PC-9 (cell line): ENCODE data around the gene CDHR2. TPM values are rescaled to one million over a fixed set of nuclear protein-coding genes. Genes with fewer than 3 reads are reported as not detected.
"Not testable (repeated sequence)": the region's sequence is repeated elsewhere in the genome, so short reads cannot be mapped to it uniquely, and the experiment has no call there.

Experiments used
- BruUV-seq: library from RNA; stranded (reverse); fragments of 400-500 nt; replicated peaks from 2 replicates; lab custom pipeline; 2021; lab: Mats Ljungman, UMichigan
- CTCF ChIA-PET: fragments of 300-600 bp; sonication (Branson Sonifier 250); formaldehyde crosslinking; loops from one replicate; lab custom pipeline; 2022; ENCODE audit warnings: antibody characterized with exemption; lab: Charles Lee
- POLR2A ChIA-PET: fragments of 300-600 bp; sonication (Branson Sonifier 250); formaldehyde crosslinking; loops from one replicate; lab custom pipeline; 2022; ENCODE audit warnings: antibody characterized with exemption; ENCODE audit not compliant: unreplicated experiment; lab: Charles Lee
- DNase-seq, 2 experiments: peaks; one replicate each; pipeline versions ENCODE4 v3.0.0 to v3.0.0-alpha.2; 2015 to 2022; ENCODE audit warnings: mixed read lengths in 1 of 2
- H2AFZ ChIP-seq: fragments of 200-600 bp; sonication (generic); 2 replicates; pipeline ENCODE4 v1.8.1; 2017; ENCODE audit warnings: antibody characterized with exemption
- H3F3A ChIP-seq: fragments of 200-600 bp; sonication (generic); 2 replicates; pipeline ENCODE4 v1.8.1; 2017; ENCODE audit warnings: antibody characterized with exemption, mild to moderate bottlenecking, low read depth; ENCODE audit not compliant: insufficient read depth
- H3K27ac ChIP-seq: fragments of 200-600 bp; sonication (generic); 2 replicates; pipeline ENCODE4 v1.6.1; 2016; ENCODE audit warnings: mixed run types
- H3K27me3 ChIP-seq: fragments of 200-600 bp; sonication (generic); 2 replicates; pipeline ENCODE4 v1.6.1; 2016; ENCODE audit warnings: low read depth, mixed run types; ENCODE audit not compliant: insufficient read depth
- H3K36me3 ChIP-seq: fragments of 200-600 bp; sonication (generic); 2 replicates; pipeline ENCODE4 v1.6.1; 2016; ENCODE audit warnings: low read depth, mixed run types
- H3K4me1 ChIP-seq: fragments of 200-600 bp; sonication (generic); replicated peaks from 2 replicates; pipeline ENCODE4 v1.6.1; 2016; ENCODE audit warnings: mixed run types; ENCODE audit not compliant: insufficient read depth
- H3K4me2 ChIP-seq: fragments of 200-600 bp; sonication (generic); 2 replicates; pipeline ENCODE4 v1.6.1; 2017; ENCODE audit warnings: mixed run types
- H3K4me3 ChIP-seq: fragments of 200-600 bp; sonication (generic); 2 replicates; pipeline ENCODE4 v1.6.1; 2016; ENCODE audit warnings: mixed run types
- H3K79me2 ChIP-seq: fragments of 200-600 bp; sonication (generic); 2 replicates; pipeline ENCODE4 v1.6.1; 2017; ENCODE audit warnings: low read depth, mixed run types
- H3K9me2 ChIP-seq: fragments of 200-600 bp; sonication (generic); 2 replicates; pipeline ENCODE4 v1.8.1; 2017; ENCODE audit warnings: mild to moderate bottlenecking; ENCODE audit not compliant: insufficient read depth
- H3K9me3 ChIP-seq: fragments of 200-600 bp; sonication (generic); 2 replicates; pipeline ENCODE4 v1.8.1; 2016; ENCODE audit warnings: low read depth; ENCODE audit not compliant: insufficient read depth
- H4K20me1 ChIP-seq: fragments of 200-600 bp; sonication (generic); 2 replicates; pipeline ENCODE4 v1.8.1; 2017; ENCODE audit not compliant: insufficient read depth
- EZH2 ChIP-seq: fragments of 200-600 bp; sonication (generic); IDR thresholded peaks from 2 replicates; pipeline ENCODE4 v1.8.0; 2017; ENCODE audit warnings: antibody characterized with exemption, low read depth
- intact Hi-C: fragments of 100-400 bp; cut with micrococcal nuclease; formaldehyde crosslinking; loops from one replicate; pipeline ENCODE4 v1.10.0; 2022; ENCODE audit not compliant: unreplicated experiment
- total RNA-seq: library from RNA; stranded (reverse); gene quantifications from 2 replicates; pipeline ENCODE4 v1.2.3, GENCODE V29; 2021
- TF ChIP-seq, protein P1 (sequence below): fragments of 200-600 bp; sonication (generic); conservative IDR thresholded peaks from 2 replicates; pipeline ENCODE4 v1.6.1; 2017; ENCODE audit warnings: mixed run types, antibody characterized with exemption, mild to moderate bottlenecking, moderate library complexity

CDHR2 gene
- total RNA-seq, 1 experiment from 2014 or later: not detected

DNA sequence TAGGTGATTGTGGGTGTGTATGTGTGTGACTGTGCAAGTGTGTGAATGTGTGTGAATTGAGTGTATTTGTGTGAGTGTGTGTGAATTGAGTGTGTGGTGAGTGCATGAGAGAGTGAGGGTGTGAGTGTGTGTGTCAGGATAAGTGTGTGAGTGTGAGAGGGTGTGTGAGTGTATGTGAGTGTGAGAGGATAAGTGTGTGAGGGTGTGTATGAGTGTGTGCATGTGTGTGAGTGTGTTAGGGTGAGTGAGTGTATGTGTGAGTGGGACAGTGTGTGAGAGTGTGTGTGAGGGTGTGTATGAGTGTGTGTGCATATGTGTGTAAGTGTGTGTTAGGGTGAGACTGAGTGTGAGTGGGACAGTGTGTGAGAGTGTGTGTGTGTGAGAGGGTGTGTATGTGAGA lies 39.2 kb downstream of the CDHR2 start:
- DNase-seq: no peak
- intact Hi-C loops: no loop called here
- Histone ChIP-seq H3F3A (no peaks in the 10 kb centered on the region), H3K27me3 (no peaks in the 10 kb centered on the region; the same call in 1 of the 2 replicates), H2AFZ (no peak overlapping the region), H4K20me1 (no peaks in the 10 kb centered on the region), H3K4me3 (no peak overlapping the region), H3K4me2 (no peak overlapping the region), H3K79me2 (no peaks in the 10 kb centered on the region), H3K36me3 (no peaks in the 10 kb centered on the region), H3K9me2 (no peaks in the 10 kb centered on the region), H3K9me3 (no peaks in the 10 kb centered on the region; the same call in 1 of the 2 replicates), H3K27ac (no peak overlapping the region), H3K4me1 (no peaks in the 10 kb centered on the region)
- ChIA-PET POLR2A (interaction anchor here (0.5 kb wide), 1 partner anchor 102 kb away, joined by 3 read pairs; no protein-coding TSS in a partner anchor), CTCF (no interaction called here)
- TF ChIP-seq, protein P1, sequence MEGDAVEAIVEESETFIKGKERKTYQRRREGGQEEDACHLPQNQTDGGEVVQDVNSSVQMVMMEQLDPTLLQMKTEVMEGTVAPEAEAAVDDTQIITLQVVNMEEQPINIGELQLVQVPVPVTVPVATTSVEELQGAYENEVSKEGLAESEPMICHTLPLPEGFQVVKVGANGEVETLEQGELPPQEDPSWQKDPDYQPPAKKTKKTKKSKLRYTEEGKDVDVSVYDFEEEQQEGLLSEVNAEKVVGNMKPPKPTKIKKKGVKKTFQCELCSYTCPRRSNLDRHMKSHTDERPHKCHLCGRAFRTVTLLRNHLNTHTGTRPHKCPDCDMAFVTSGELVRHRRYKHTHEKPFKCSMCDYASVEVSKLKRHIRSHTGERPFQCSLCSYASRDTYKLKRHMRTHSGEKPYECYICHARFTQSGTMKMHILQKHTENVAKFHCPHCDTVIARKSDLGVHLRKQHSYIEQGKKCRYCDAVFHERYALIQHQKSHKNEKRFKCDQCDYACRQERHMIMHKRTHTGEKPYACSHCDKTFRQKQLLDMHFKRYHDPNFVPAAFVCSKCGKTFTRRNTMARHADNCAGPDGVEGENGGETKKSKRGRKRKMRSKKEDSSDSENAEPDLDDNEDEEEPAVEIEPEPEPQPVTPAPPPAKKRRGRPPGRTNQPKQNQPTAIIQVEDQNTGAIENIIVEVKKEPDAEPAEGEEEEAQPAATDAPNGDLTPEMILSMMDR: no peak
- no TSS peak for BruUV-seq

DNA sequence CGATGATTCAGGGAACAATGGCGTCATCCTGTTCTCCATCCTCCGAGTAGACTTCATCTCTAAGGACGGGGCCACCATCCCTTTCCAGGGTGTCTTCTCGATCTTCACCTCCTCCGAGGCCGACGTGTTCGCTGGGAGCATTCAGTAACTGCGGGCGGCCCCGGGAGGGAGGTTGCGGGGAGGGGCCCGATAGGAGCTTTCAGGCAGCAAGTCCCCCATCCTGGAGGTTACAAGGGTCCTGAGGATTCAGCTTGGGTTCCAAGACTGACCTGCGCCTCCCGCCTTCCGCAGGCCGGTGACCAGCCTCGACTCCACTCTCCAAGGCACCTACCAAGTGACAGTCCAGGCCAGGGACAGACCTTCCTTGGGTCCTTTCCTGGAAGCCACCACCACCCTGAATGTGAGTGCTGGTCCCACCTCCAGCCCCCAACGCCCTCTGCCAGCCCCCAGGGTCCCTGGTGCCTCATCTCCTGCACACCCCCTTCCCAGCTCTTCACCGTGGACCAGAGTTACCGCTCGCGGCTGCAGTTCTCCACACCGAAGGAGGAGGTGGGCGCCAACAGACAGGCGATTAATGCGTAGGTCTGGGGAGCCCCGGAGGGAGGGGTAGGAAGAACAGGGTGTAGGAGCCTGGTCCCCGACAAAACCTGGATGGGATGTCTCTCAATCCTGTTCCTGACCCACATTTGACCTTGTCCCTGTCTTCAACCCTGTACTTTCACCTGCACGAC lies 40.1 kb downstream of the CDHR2 start:
- Histone ChIP-seq H2AFZ (no peak overlapping the region), H3K9me2 (no peaks in the 10 kb centered on the region), H4K20me1 (no peaks in the 10 kb centered on the region), H3K27me3 (no peaks in the 10 kb centered on the region), H3K79me2 (no peaks in the 10 kb centered on the region), H3K36me3 (no peaks in the 10 kb centered on the region), H3K4me2 (no peak overlapping the region), H3K27ac (no peak overlapping the region), H3F3A (no peaks in the 10 kb centered on the region), H3K4me3 (no peak overlapping the region), H3K4me1 (no peaks in the 10 kb centered on the region), H3K9me3 (no peaks in the 10 kb centered on the region; the same call in 1 of the 2 replicates)
- CTCF ChIA-PET: no interaction called here
- no TSS peak for BruUV-seq
- TF ChIP-seq EZH2: no peak
- TF ChIP-seq, protein P1: no peak
- DNase-seq: no peak
- POLR2A ChIA-PET: no interaction called here
- intact Hi-C loops: no loop called here

DNA sequence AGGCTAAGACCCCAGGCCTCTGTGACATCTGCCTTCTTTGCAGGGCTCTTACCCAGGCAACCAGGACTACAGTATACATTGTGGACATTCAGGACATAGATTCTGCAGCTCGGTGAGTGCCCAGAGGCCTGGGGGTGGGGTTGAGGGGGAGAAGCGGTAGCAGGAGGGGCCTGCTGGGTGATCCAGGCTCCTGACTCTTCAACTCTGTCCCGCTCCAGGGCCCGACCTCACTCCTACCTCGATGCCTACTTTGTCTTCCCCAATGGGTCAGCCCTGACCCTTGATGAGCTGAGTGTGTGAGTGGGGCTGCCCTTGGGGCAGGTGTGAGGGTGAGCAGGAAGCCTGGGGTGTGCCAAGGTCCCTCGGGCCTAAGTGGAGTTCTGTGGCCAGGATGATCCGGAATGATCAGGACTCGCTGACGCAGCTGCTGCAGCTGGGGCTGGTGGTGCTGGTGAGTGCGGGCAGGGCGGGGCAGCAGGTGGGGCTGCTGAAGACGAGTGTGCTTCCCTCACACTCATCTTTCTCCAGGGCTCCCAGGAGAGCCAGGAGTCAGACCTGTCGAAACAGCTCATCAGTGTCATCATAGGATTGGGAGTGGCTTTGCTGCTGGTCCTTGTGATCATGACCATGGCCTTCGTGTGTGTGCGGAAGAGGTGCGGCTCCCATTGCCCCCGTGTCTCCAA lies 41.0 kb downstream of the CDHR2 start:
- CTCF ChIA-PET: no interaction called here

DNA sequence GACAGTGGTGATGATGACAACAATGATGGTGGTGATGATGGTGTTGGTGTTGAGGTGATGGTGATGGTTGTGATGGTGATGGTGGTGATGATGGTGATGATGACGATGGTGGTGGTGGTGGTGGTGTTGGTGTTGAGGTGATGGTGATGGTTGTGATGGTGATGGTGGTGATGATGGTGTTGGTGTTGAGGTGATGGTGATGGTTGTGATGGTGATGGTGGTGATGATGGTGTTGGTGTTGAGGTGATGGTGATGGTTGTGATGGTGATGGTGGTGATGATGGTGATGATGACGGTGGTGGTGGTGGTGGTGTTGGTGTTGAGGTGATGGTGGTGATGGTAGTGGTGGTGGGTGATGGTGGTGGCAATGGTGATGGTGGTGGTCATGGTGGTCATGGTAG lies 42.5 kb downstream of the CDHR2 start:
- H3K36me3 ChIP-seq, H3K27me3 ChIP-seq, POLR2A ChIA-PET, H3F3A ChIP-seq, H3K4me1 ChIP-seq, CTCF ChIA-PET, H3K4me3 ChIP-seq, H2AFZ ChIP-seq, H3K79me2 ChIP-seq, H3K9me2 ChIP-seq, H3K27ac ChIP-seq, H3K4me2 ChIP-seq, DNase-seq, H4K20me1 ChIP-seq, BruUV-seq, intact Hi-C loops, H3K9me3 ChIP-seq: not testable (repeated sequence)

More for the DNA sequence above, 41.0 kb downstream of the CDHR2 start:
- H3K27ac ChIP-seq: no peak overlapping the region
- no peaks in the 10 kb centered on the region; the same call in 1 of the 2 replicates for H3K9me3 ChIP-seq
- H3K27me3 ChIP-seq: no peaks in the 10 kb centered on the region
- no peak overlapping the region for H3K4me2 ChIP-seq
- DNase-seq: no peak
- no peak for TF ChIP-seq EZH2
- TF ChIP-seq, protein P1: no peak
- no peaks in the 10 kb centered on the region for H3F3A ChIP-seq
- POLR2A ChIA-PET: no interaction called here
- no peaks in the 10 kb centered on the region for H3K9me2 ChIP-seq
- no peaks in the 10 kb centered on the region for H3K4me1 ChIP-seq
- H3K36me3 ChIP-seq: no peaks in the 10 kb centered on the region
- H2AFZ ChIP-seq: no peak overlapping the region
- BruUV-seq: no TSS peak
- H3K4me3 ChIP-seq: no peak overlapping the region
- no peaks in the 10 kb centered on the region for H3K79me2 ChIP-seq
- intact Hi-C loops: no loop called here
- H4K20me1 ChIP-seq: no peaks in the 10 kb centered on the region
